ENCODE measurements around the gene LMO4.

Gene LMO4

GRCh38 chr1:87328272-87329050, at the start of gene LMO4:
Gene LMO4, plus strand, starts transcription at chr1:87328880. Its CDS starts 3,136 bp downstream, at chr1:87332016.
- DNase-seq (ENCODE audit: extremely low read depth, low read depth), result peak; percentile 96
- no peak for TF ChIP-seq CTCF (IDR thresholded peaks at IDR 0.05; ENCODE audit: low read depth, low read length)

- DNase-seq (ENCODE audit: extremely low read depth, low read depth), result no peak
- TF ChIP-seq CTCF (IDR thresholded peaks at IDR 0.05; ENCODE audit: low read depth, low read length), result no peak
Measured at GRCh38 chr1:87279536-87279875, 49.2 kb upstream of the LMO4 start.

GRCh38 chr1:87279966-87280535, 48.6 kb upstream of the LMO4 start:
- TF ChIP-seq CTCF (IDR thresholded peaks at IDR 0.05; ENCODE audit: low read depth, low read length), result no peak
- no peak for DNase-seq (ENCODE audit: extremely low read depth, low read depth)

- no peak for TF ChIP-seq CTCF (IDR thresholded peaks at IDR 0.05; ENCODE audit: low read depth, low read length)
- DNase-seq (ENCODE audit: extremely low read depth, low read depth), result no peak
Measured at GRCh38 chr1:87284456-87285240, 44.0 kb upstream of the LMO4 start.

GRCh38 chr1:87291107-87291506, 37.6 kb upstream of the LMO4 start:
- TF ChIP-seq CTCF (IDR thresholded peaks at IDR 0.05; ENCODE audit: low read depth, low read length), result no peak
- no peak for DNase-seq (ENCODE audit: extremely low read depth, low read depth)

GRCh38 chr1:87292684-87293493, 35.8 kb upstream of the LMO4 start:
- TF ChIP-seq CTCF (IDR thresholded peaks at IDR 0.05; ENCODE audit: low read depth, low read length), result peak; percentile 70
- DNase-seq (ENCODE audit: extremely low read depth, low read depth), result peak; percentile 22

Data from AG09319 (cell line).